Muscle of leg (tissue), 11 donors: Measurements from ENCODE around the gene RPS27A. TPM values are rescaled to one million over a fixed set of nuclear protein-coding genes. Genes with fewer than 3 reads are reported as not detected.
"Not testable (repeated sequence)": the region's sequence is repeated elsewhere in the genome, so short reads cannot be mapped to it uniquely, and the experiment has no call there.

Source experiments
- DNase-seq: peaks from one replicate; pipeline ENCODE4 v3.0.0; 2013
- H3K27ac ChIP-seq: one replicate; pipeline ENCODE4 v1.5.1; 2013; ENCODE audit warnings: mild to moderate bottlenecking, low read length, control low read depth
- H3K27me3 ChIP-seq: one replicate; pipeline ENCODE4 v1.6.1; 2013; ENCODE audit warnings: low read length; ENCODE audit not compliant: control insufficient read depth, insufficient read depth
- H3K36me3 ChIP-seq: one replicate; pipeline ENCODE4 v1.6.1; 2013; ENCODE audit warnings: low read length; ENCODE audit not compliant: control insufficient read depth, insufficient read depth
- H3K4me1 ChIP-seq: one replicate; pipeline ENCODE4 v1.6.1; 2013; ENCODE audit warnings: low read length; ENCODE audit not compliant: control insufficient read depth, insufficient read depth
- H3K4me3 ChIP-seq: one replicate; pipeline ENCODE4 v1.5.1; 2013; ENCODE audit warnings: low read length, control low read depth
- H3K9me3 ChIP-seq: replicated peaks from 2 replicates; pipeline ENCODE4 v1.6.1; 2013; ENCODE audit warnings: low read depth, low read length; ENCODE audit not compliant: control insufficient read depth
- WGBS: methylation state at CpG from one replicate; pipeline ENCODE4 v1.1.5; 2013; ENCODE audit warnings: missing lambda C conversion rate; ENCODE audit not compliant: insufficient coverage; 5-methylcytosine and 5-hydroxymethylcytosine counted together
- polyA plus RNA-seq, 8 donors: library from polyadenylated mRNA; unstranded; fragments of 120-200 nt; gene quantifications; one replicate each; pipeline versions ENCODE4 v1.2.1 to v1.2.3, GENCODE V29; 2013; ENCODE audit warnings: inconsistent platforms in 1 of 8, low replicate concordance in 1 of 8; ENCODE audit not compliant: insufficient read length in 8 of 8, insufficient read depth in 1 of 8
- total RNA-seq: library from RNA; stranded (reverse); fragments of 120-200 nt; gene quantifications from one replicate; pipeline ENCODE4 v1.2.4, GENCODE V29; 2013

The RPS27A gene
- total and polyA plus RNA-seq, 9 donors: 2,013 to 3,214 (median 2,296) TPM

- Histone ChIP-seq H3K4me1 (no peaks in the 10 kb centered on the region), H3K4me3 (no peak overlapping the region), H3K27ac (no peak overlapping the region), H3K9me3 (no peaks in the 10 kb centered on the region), H3K36me3 (no peaks in the 10 kb centered on the region), H3K27me3 (no peaks in the 10 kb centered on the region)
- no peak for DNase-seq
Measured at GRCh38 chr2:55213822-55214221, 18.7 kb upstream of the RPS27A start.

- Histone ChIP-seq H3K27me3 (no peaks in the 10 kb centered on the region), H3K27ac (peak overlapping the region; percentile 25), H3K4me3 (no peak overlapping the region), H3K4me1 (peaks cover 3% of the 10 kb centered on the region), H3K36me3 (no peaks in the 10 kb centered on the region), H3K9me3 (no peaks in the 10 kb centered on the region)
- DNase-seq: peak; percentile 29
- WGBS: 76% methylated on average over 18 of the region's 25 CpGs
Measured at GRCh38 chr2:55223958-55224760, 8.3 kb upstream of the RPS27A start.

GRCh38 chr2:55224761-55225261 lies 7.7 kb upstream of the RPS27A start:
- Histone ChIP-seq H3K9me3 (no peaks in the 10 kb centered on the region), H3K27ac (peak overlapping the region; percentile 25), H3K27me3 (no peaks in the 10 kb centered on the region), H3K36me3 (no peaks in the 10 kb centered on the region), H3K4me1 (peaks cover 3% of the 10 kb centered on the region), H3K4me3 (no peak overlapping the region)
- 74% methylated on average over 19 of the region's 19 CpGs for WGBS
- no peak for DNase-seq

- H3K27ac ChIP-seq: no peak overlapping the region
- H3K27me3 ChIP-seq: no peaks in the 10 kb centered on the region
- H3K9me3 ChIP-seq: no peaks in the 10 kb centered on the region
- H3K4me1 ChIP-seq: peaks cover 3% of the 10 kb centered on the region
- WGBS: 79% methylated on average over 17 of the region's 19 CpGs
- no peaks in the 10 kb centered on the region for H3K36me3 ChIP-seq
- DNase-seq: no peak
- H3K4me3 ChIP-seq: no peak overlapping the region
Measured at GRCh38 chr2:55225481-55226020, 6.9 kb upstream of the RPS27A start.

GRCh38 chr2:55227437-55228225 lies 4.9 kb upstream of the RPS27A start:
- not testable (repeated sequence) for DNase-seq, H3K27ac ChIP-seq, H3K4me1 ChIP-seq, H3K27me3 ChIP-seq, H3K36me3 ChIP-seq, H3K9me3 ChIP-seq, H3K4me3 ChIP-seq
- WGBS: 76% methylated on average over 2 of the region's 7 CpGs

GRCh38 chr2:55228226-55228563 lies 4.3 kb upstream of the RPS27A start:
- no peak overlapping the region for H3K27ac ChIP-seq
- H3K27me3 ChIP-seq: no peaks in the 10 kb centered on the region
- DNase-seq: no peak
- no peak overlapping the region for H3K4me3 ChIP-seq
- no peaks in the 10 kb centered on the region for H3K4me1 ChIP-seq
- no peaks in the 10 kb centered on the region for H3K36me3 ChIP-seq
- no peaks in the 10 kb centered on the region for H3K9me3 ChIP-seq

GRCh38 chr2:55229221-55229620 lies 3.3 kb upstream of the RPS27A start:
- Histone ChIP-seq H3K9me3 (no peaks in the 10 kb centered on the region), H3K4me3 (no peak overlapping the region), H3K36me3 (peaks cover 8% of the 10 kb centered on the region), H3K27me3 (no peaks in the 10 kb centered on the region), H3K4me1 (peaks cover 10% of the 10 kb centered on the region), H3K27ac (no peak overlapping the region)
- DNase-seq: no peak
- WGBS: 100% methylated on average over 2 of the region's 2 CpGs

- DNase-seq: no peak
- no peaks in the 10 kb centered on the region for H3K27me3 ChIP-seq
- no peak overlapping the region for H3K27ac ChIP-seq
- peaks cover 11% of the 10 kb centered on the region for H3K4me1 ChIP-seq
- peaks cover 19% of the 10 kb centered on the region for H3K36me3 ChIP-seq
- WGBS: 95% methylated on average over 3 of the region's 3 CpGs
- H3K4me3 ChIP-seq: no peak overlapping the region
- H3K9me3 ChIP-seq: no peaks in the 10 kb centered on the region
Measured at GRCh38 chr2:55230551-55230950, 1.9 kb upstream of the RPS27A start.

- Histone ChIP-seq H3K27ac (peak overlapping the region; percentile 98), H3K4me3 (peak overlapping the region; percentile 94), H3K9me3 (no peaks in the 10 kb centered on the region), H3K4me1 (peaks cover 11% of the 10 kb centered on the region), H3K36me3 (peaks cover 25% of the 10 kb centered on the region), H3K27me3 (no peaks in the 10 kb centered on the region)
- no peak for DNase-seq
- WGBS: 17% methylated on average over 5 of the region's 13 CpGs
Measured at GRCh38 chr2:55231546-55232083, 873 bp upstream of the RPS27A start.
